Stimulated activated CD4-positive, alpha-beta T cell treated with anti-CD3 and anti-CD28 coated beads, Interleukin-1b, Interleukin-23, amount 100 ng/mL, for 1 hour (primary cell): ENCODE measurements around the gene UPF1.
"Not testable (repeated sequence)": the region's sequence is repeated elsewhere in the genome, so short reads cannot be mapped to it uniquely, and the experiment has no call there.

ENCODE experiments used
- DNase-seq, 2 donors: peaks; one replicate each; pipeline ENCODE4 v3.0.0-alpha.2; 2020; ENCODE audit warnings: low read depth in 2 of 2

UPF1 gene

DNA sequence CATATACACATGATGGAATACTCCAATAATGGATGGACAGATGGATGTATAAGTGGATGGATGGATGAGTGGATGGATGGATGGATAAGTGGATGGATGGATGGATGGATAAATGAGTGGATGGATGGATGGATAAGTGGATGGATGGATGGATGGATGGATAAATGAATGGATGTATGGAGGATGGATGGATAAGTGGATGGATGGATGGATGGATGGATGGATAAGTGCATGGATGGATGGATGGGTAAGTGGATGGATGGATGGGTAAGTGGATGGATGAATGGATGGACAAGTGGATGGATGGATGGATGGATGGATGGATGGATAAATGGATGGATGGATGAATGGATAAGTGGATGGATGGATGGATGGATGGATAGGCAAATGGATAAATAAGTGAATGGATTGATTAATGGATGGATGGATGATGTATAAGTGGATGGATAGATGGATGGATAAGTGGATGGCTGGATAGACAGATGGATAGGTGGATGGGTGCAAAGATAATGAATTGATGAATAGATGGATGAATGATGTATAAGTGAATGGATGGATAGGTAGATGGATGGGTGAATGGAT, 32.3 kb upstream of the UPF1 start:
- no peak for DNase-seq

DNA sequence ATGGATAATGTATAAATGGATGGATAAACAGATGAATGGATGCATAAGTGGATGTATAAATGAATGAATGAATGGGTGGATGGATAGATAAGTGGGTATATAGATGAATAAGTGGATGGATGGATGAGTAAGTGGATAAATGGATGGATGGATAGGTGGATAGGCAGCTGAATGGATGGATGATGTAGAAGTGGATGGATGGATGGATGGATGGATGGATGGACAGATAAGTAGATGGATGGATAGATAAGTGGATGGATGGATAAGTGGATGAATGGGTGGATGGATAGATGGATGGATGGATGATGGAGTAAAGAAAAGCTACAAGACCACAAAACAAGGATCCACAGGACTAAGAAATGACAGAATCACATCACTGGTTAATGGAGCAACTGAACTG, 31.7 kb upstream of the UPF1 start:
- no peak for DNase-seq

DNA sequence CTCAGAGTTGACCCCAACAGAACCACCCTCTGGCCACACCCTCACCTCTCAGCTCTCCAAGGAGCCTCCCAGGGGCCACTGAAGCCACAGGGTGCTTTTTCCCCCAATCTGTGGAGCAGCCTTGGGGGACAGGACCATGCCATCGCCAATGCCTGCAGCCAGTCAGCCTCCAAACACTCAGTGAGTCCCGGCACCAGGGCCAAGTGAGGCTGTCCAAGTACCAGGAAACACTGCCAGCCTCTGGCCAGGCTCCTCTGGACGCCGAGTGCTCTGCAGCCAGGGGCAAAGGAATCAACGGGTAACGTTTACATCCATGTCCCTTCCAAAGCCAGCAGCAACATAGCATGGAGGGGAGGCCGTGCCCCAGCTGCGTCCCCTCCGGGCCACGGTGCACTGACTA, 31.1 kb upstream of the UPF1 start:
- no peak for DNase-seq

DNA sequence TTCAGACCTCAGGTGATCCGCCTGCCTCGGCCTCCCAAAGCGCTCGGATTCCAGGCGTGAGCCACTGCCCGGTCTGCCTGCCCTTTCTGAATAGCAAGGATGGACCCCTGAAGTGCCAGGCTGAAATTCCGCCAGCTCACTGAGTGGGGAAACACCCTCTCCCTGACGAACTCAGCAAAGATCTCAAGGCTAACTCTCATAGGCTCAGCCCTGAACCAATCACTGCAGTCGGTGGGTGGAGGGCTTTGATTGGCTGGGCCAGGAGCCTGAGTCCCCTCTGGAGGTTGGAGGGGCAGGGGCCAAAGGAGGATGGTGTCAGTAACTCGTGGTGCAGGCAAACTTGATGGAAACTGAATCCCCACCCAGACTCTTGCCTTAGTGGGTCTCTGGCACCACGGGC, 29.4 kb upstream of the UPF1 start:
- no peak for DNase-seq

DNA sequence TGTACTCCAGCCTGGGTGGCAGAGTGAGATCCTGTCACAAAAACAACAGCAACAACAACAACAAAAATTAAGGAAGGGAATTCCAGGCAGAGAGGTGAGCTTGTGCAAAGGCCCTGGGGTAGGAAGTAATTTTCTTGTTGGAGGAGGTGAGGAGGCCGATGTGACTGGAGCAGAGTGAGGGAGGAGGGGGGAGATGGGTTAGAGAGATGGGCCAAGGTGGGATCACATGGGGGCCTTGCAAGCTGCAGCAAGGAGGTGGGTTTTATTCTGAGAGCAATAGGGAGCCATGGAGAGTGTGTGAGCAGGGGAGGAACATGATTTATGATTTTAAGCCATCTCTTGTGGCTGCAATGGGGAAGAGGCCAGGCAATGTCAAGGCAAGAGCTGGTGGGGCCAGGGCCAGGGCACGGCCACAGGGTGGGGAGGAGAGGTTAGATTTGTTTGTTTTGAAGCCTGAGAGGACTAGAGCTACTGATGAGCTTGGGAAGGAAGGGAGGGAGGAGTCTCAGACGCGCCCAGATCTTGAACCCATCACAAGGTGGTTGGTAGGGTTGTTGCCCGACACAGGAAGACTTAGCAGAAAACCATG, 28.1 kb upstream of the UPF1 start:
- DNase-seq, result no peak

DNA sequence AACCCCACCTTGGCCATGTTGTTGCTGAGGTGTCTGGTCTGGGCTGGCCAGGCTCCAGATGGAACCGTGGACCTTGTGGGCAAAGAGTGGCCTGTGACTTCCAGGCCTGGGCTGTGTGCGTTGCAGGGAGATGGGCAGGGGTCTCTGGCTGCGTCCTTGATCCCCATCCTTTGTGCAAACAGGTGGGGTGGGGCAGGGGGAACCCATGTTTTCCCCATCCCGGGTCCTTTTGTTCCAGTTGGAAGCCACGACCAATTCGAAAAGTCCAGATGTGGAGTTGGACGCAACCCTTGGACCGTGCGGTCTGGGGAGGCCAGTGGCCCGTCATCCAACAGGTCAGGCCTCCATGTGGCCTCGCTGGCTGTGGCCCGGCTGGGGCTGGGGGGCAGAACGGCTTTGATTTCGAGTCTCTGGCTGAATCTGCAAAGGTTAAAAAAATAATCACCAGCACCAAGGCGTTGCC, 27.6 kb upstream of the UPF1 start:
- no peak for DNase-seq

DNA sequence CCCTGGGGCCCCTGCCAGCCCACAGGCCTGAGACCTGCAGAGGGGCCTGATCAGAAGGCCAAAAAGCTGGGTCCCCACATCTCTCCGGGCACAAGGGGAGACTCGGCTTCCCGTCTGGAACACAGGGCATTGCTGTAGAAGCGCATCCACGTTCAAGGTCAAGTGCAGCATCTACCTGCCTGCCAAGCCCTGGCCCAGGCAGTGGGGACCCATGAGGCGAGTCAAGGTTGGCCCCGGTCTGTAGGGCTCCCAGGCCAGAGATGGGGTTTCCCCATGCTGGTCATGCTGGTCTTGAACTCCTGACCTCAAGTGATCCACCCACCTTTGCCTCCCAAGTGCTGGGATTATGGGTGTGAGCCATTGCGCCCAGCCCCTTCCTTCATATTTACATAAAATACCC, 27.1 kb upstream of the UPF1 start:
- DNase-seq, result no peak

DNA sequence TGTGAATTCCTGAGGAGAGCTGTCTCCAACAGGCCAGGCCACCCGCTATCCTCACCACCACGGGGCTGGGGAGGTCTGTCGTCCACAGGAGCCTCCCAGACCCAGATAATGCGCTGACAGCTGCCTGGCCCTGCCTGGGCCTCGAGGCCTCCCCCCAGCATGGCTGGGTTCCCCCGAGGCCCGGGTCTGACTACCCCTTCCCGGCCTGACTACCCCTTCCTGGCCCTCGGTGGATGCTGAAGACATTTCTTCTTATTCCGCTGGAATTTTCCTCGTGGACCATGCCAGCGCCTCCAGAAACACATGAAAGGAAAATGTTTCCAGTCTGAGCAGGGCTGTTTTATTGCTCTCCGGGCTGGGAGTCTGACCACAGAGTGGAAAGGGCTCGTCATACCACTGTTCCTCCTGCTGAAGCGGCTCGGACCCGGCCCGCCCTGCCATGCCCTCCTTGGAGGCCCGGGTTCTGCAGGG, 23.9 kb upstream of the UPF1 start:
- DNase-seq, result no peak

DNA sequence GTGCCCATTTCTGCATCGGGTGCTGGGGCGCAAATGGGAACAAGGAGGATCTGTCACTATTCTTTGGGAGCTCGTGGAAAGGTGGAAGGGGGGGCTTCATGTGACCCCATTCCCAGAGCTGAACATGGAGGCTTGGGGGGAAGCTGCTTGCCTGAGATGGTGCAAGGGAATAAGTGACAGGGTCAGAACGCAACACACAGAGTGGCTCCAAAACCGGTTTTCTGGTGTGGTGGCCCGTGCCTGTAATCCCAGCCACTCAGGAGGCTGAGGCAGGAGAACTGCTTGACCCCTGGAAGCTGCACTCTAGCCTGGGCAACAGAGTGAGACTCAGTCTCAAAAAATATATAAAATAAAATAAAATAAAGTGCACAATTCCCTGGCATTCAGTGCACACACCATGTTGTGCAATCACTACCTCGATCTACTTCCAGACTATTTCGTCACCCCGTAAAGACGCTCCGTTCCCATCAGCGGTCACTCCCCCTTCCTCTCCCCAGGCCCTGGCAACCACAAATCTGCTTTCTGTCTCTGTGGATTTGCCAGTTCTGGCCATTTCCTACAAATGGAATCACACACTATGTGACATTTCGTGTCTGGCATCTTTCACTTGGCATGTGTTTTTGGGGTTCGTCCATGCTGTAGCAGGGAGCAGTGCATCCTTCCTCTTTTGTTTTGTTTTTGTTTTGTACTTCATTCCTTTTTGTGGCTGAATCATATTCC, 22.4 kb upstream of the UPF1 start:
- no peak for DNase-seq

DNA sequence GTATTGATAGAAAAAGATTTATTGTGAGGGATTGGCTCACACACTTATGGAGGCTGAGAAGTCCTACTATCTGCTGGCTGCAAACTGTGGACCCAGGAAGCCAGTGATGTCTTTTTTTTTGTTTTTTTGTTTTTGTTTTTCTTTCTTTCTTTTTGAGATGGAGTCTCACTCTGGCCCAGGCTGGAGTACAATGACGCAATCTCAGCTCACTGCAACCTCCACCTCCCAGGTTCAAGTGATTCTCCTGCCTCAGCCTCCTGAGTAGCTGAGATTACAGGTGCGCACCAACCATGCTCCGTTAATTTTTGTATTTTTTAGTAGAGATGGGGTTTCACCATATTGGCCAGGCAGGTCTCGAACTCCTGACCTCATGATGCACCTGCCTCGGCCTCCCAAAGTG, 20.1 kb upstream of the UPF1 start:
- not testable (repeated sequence) for DNase-seq

DNA sequence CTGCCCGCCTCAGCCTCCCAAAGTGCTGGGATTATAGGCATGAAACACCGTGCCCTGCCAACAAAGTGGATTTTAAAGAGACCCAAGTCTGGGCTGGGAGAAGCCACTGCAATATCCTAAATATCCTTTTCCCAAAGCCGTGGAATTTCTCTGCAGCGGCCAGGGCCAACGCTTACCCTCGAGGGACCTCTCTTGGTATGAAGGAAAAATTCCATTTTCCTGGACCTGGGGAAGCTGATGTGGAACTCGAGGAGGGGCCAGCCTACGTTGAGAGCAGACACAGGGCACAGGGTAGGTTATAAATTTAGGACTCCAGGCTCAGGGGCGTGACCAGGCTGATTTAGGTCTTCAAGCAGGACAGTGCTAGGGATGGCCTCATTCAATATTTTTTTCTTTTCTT, 17.7 kb upstream of the UPF1 start:
- no peak for DNase-seq

DNA sequence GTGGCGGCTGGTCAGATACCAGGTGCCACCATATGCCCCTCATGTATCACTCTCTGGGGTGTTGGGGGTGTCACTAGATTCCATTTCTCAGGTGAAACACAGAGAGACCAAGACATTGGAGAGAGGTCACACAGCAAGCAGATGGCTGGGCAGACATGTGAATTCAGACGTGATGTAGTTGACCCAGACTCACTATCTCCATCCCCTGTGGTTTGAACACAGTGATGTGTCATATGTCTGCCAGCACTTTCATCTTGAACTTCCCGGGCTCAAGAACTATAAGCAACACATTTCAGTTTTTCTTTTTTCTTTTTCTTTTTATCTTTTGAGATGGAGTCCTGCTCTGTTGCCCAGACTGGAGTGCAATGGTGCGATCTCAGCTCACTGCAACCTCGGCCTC, 16.1 kb upstream of the UPF1 start:
- DNase-seq, result no peak

DNA sequence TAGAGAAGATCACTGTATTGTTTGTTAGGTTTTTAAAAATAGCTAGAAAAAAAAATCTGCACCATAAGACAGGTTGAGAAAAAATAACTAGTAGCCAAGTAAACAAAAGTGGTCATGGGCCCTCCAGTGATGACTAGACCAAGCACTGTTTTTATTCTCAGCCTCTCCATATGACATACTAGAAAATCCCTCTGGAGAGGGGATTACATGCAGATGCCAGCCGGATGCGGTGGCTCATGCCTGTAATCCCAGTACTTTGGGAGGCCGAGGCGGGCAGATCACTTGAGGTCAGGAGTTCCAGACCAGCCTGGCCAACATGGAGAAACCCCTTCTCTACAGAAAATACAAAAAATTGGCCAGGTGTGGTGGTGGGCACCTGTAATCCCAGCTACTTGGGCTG, 15.1 kb upstream of the UPF1 start:
- not testable (repeated sequence) for DNase-seq

DNA sequence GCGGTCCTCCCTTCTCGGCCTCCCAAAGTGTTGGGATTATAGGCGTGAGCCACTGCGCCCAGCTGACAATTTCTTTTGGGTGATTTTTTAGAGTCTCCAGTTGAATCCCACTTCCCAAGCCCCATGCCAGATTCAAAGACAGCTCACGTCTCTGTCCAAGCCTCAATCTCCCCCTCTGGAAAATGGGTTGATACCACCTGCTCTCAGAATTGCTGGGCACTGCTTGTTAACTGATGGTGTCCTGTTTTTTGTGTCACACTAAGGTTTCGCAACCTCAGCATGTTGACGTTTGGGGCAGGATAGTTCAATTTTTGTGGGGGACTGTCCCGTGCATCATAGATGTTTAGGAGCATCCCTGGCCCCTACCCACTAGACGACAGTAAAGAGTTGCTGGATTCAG, 14.2 kb upstream of the UPF1 start:
- no peak for DNase-seq

DNA sequence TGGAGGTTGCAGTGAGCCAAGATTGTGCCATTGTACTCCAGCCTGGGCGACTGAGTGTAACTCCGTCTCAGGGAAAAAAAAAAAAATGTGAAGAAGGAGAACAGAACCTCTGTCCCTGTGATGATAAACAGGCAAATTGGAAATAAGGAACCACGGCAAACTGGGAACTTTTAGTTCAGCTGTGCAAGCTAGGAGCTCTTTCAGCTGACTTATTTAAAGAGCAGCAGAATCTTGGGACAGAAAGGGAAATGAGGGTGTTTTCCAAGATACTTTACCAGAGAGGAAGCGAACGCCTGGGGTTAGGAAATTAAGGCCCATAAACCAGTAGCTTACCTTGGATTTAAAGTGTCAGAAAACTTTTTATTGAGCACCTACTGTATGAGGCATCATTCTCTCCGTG, 3.0 kb upstream of the UPF1 start:
- DNase-seq, result no peak

DNA sequence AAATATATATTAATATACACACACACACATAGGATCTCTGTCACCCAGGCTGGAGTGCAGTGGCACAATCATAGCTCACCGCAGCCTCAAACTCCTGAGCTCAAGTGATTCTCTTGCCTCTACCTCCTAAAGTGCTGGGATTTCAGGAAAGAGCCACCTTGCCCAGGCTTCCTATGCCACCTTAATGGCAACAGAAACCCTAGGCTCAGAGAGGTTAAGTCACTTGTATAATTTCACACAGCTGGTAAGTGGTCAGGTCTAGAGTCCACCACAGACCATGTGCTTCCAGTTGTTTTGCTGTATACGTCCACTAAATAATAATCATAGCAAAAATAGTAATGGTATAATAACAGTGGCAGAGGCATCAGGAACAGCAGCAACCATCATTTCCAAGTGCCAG, 1.3 kb upstream of the UPF1 start:
- DNase-seq, result no peak

DNA sequence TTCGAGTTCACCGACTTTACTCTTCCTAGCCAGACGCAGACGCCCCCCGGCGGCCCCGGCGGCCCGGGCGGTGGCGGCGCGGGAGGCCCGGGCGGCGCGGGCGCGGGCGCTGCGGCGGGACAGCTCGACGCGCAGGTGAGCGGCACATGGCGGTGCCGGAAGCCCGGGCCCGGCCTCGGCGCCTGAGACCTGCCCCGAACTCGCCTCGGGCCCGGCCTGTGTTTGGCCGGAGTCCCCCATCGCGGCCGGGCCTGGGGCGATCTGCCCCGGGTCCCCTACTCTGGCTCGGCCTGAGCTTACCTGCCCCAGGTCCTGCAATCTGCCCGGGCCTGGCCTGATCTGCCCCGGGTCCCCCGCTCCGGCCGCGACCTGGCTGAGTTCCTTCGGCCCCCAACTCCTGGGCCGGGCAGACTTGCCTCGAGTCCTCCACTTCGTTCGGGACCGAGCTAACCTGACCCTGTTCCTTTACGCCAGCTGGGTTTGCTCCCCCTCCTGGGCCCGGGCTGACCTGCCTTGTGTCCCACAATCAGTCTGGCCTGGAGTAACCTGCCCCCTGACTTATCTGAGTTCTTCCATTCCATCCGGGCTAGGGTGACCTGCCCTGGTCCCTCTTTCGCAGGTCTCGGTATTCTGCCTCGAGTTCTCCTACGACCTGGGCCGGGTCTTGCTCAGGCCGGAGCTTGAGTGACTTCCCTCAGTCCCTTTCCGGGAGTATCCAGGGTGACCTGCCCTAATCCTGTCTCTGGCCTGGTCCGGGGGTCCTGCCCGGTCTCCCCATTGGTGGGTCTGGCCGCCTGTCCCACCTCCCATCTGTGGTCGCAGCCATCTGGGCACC, 764 bp downstream of the UPF1 start:
- no peak for DNase-seq

DNA sequence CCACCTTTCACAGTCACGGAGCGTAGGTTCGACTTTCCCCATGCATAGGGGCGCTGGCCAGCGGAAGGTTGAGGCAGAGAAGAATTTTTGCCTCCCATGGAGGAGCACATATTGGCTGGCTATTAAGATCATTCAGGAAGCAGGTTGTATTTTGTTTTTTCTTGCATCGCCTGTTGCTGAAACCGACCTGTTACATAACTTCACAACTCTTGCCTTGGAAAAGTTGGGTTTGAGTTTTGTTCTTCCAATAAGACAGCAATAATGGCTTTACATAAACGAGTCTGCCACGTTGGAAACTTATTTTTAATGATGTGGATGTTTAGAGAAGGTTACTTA, 1.4 kb downstream of the UPF1 start:
- no peak for DNase-seq

DNA sequence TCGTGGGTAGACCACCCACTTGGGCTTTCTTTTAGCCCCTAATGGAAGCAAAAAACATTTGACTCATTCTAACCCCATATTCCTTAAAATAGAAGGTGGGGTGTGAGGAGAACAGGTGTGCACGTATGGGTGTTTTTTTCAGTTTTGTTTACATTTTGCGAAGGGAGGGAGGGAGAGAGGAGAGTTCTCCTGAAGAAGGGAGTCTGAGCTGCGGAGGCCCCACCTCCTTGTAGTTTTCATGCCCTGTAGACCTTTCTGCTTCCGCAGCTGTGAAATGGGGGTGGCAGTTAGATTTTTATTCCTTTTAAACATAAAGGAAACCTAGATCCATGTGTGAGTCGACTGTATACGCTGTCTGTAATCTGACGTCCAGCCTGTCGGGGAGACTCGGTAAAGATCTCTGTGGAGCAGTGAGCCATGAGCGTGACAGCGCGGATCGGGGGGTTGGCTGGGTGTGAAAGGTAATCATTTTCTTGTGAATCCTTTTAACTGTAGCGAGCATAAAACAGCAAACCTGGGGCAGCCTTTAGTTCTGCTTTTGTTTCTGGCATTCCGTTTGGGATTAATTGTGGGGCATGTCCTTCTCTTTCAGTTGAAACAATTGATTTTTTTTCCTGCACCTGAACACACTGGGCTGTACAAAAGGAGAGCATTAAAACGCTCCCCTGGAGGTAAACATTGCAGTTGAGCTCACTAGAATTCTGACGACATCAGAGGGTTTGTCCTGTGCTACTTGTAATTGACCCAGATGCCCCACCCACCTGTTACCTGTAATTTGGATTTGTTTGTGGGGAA, 2.3 kb downstream of the UPF1 start:
- no peak for DNase-seq

DNA sequence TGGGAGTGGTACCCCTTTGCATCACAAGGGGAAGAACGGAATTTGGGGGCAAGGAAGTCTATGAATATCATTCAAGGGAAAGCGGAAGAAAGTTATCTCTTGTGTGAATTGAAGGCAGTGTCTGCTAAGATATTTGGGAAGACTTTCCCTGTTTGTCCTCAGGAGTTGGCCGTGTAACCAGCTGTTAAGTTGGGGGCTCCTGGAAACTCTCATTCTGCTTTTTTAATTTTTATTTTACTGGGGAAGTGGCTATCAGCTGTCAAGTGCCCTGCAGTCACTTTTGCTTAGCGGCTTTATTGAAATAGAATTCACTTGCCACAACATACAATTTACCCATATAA, 2.9 kb downstream of the UPF1 start:
- DNase-seq, result no peak

DNA sequence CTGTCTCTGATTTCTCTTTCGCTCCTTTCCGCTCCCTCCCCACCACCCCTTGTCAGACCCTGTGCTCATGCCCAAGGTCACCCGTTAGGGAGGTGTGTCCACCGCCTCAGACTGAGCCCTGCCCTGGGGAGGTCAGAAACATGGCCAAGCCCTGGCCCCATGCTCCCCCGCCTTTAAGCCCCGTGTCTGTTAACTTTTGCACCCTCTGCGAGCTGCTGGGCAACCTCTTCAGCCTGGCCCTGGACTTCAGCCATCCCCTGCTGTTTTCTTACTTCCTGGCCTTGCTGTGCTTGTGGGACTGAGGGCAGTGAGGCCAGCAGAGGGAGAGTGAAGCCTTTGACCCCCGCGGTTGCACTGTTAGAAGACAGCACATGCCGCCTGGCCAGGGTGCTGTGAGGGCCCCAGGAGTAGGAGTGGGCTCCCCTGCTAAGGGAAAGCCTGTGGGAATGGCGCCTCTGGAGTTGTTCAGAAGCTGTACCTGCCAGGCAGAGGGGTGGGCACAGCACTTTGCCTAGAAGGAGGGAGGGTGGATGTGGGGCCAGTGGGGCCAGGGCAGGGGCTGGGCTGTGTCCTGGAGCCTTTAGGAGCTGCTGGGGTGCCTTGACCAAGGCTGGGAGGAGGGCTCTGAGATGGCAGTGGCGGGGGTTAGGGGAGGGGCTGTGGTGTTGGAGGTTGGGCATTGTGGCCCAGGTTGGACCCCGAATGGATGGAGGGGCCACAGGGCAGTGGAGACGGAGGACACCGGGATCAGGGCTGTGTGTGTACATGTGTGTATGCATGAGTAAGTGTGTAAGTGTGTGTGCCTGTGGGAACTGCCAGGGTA, 7.9 kb downstream of the UPF1 start:
- no peak for DNase-seq
